ENCODE results near the gene DEPDC5. TPM values are rescaled to one million over a fixed set of nuclear protein-coding genes. Genes with fewer than 3 reads are reported as not detected.
A peak's percentile ranks its signal among the peaks of the same experiment; 100 is the strongest.

DEPDC5 gene
- total and polyA plus RNA-seq, 9 of the 15 experiments (the other 6 are each of a cell fraction or from before 2014, with no cell fraction given), result 2.3 to 12.3 (median 10.7) TPM

- TF ChIP-seq MYBL2 (IDR thresholded peaks at IDR 0.05; ENCODE audit: low read depth), result no peak
- TF ChIP-seq MYBL2 (CRISPR knock-in tag; IDR thresholded peaks at IDR 0.05; ENCODE audit: borderline replicate concordance), result no peak
- TF ChIP-seq ARHGAP35 (IDR thresholded peaks at IDR 0.05; ENCODE audit: partially characterized antibody), result no peak
- TF ChIP-seq DPF2 (IDR thresholded peaks at IDR 0.05), result no peak; the same call in 1 of the 2 replicates
- peak; percentile 79 for TF ChIP-seq RB1 (IDR thresholded peaks at IDR 0.05; ENCODE audit: low read depth)
- peak; percentile 61 for TF ChIP-seq CC2D1A (IDR thresholded peaks at IDR 0.05)
- TF ChIP-seq POLR2G (IDR thresholded peaks at IDR 0.05; ENCODE audit: low read depth, low read length), result peak; percentile 89
- no peak; the same call in 1 of the 2 replicates for TF ChIP-seq GTF2E2 (tag; IDR thresholded peaks at IDR 0.05)
- no peak for TF ChIP-seq SMAD1 (IDR thresholded peaks at IDR 0.05; ENCODE audit: low read depth, low read length, partially characterized antibody)
- TF ChIP-seq ZNF75A (CRISPR knock-in tag; IDR thresholded peaks at IDR 0.05), result no peak
- TF ChIP-seq CCNT2 (IDR thresholded peaks at IDR 0.05; ENCODE audit: borderline replicate concordance, extremely low read depth, insufficient read length, low read depth, low read length), result peak; percentile 90
- 0 out of 2 replicates have a peak, but pooled peaks have one; percentile 23 for TF ChIP-seq TOE1 (IDR thresholded peaks at IDR 0.05; ENCODE audit: borderline replicate concordance)
- TF ChIP-seq TOE1 (CRISPR knock-in tag; IDR thresholded peaks at IDR 0.05; ENCODE audit: borderline replicate concordance, low read depth), result no peak
- peak; percentile 91 for TF ChIP-seq SUPT5H (IDR thresholded peaks at IDR 0.05)
- peak; percentile 56; the same call in 1 of the 2 replicates for TF ChIP-seq NFIC (IDR thresholded peaks at IDR 0.05)
- TF ChIP-seq ZNF124 (CRISPR knock-in tag; IDR thresholded peaks at IDR 0.05), result no peak
- TF ChIP-seq RBFOX2 (IDR thresholded peaks at IDR 0.05; ENCODE audit: low read depth, low read length), result peak; percentile 95
- TF ChIP-seq FOSL1 (tag; conservative IDR thresholded peaks at IDR 0.05), result peak; percentile 65
- TF ChIP-seq HIVEP1 (CRISPR knock-in tag; IDR thresholded peaks at IDR 0.05), result no peak
- TF ChIP-seq, protein P1, sequence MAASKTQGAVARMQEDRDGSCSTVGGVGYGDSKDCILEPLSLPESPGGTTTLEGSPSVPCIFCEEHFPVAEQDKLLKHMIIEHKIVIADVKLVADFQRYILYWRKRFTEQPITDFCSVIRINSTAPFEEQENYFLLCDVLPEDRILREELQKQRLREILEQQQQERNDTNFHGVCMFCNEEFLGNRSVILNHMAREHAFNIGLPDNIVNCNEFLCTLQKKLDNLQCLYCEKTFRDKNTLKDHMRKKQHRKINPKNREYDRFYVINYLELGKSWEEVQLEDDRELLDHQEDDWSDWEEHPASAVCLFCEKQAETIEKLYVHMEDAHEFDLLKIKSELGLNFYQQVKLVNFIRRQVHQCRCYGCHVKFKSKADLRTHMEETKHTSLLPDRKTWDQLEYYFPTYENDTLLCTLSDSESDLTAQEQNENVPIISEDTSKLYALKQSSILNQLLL (CRISPR knock-in tag; IDR thresholded peaks at IDR 0.05; ENCODE audit: borderline replicate concordance), result no peak
- no peak for TF ChIP-seq ATF1 (CRISPR knock-in tag; IDR thresholded peaks at IDR 0.05)
- peak; percentile 34 for TF ChIP-seq ATF1 (tag; IDR thresholded peaks at IDR 0.05)
- TF ChIP-seq ZBTB17 (CRISPR knock-in tag; IDR thresholded peaks at IDR 0.05), result no peak
- TF ChIP-seq TSC22D4 (tag; IDR thresholded peaks at IDR 0.05), result no peak
- TF ChIP-seq, protein P2, sequence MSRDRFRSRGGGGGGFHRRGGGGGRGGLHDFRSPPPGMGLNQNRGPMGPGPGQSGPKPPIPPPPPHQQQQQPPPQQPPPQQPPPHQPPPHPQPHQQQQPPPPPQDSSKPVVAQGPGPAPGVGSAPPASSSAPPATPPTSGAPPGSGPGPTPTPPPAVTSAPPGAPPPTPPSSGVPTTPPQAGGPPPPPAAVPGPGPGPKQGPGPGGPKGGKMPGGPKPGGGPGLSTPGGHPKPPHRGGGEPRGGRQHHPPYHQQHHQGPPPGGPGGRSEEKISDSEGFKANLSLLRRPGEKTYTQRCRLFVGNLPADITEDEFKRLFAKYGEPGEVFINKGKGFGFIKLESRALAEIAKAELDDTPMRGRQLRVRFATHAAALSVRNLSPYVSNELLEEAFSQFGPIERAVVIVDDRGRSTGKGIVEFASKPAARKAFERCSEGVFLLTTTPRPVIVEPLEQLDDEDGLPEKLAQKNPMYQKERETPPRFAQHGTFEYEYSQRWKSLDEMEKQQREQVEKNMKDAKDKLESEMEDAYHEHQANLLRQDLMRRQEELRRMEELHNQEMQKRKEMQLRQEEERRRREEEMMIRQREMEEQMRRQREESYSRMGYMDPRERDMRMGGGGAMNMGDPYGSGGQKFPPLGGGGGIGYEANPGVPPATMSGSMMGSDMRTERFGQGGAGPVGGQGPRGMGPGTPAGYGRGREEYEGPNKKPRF (IDR thresholded peaks at IDR 0.05; ENCODE audit: low read depth, low read length), result no peak
- TF ChIP-seq ZNF695 (CRISPR knock-in tag; IDR thresholded peaks at IDR 0.05), result no peak
Observed at GRCh38 chr22:31753634-31754501, at the start of gene DEPDC5 (continued).

Data from K562 (cell line).